HG02610 (cell line): ENCODE measurements around the gene RAI1.

Experiments used
- ATAC-seq: cut with Tn5 transposase; IDR thresholded peaks from one replicate; pipeline ENCODE4 v1.9.1; 2021; ENCODE audit warnings: mild to moderate bottlenecking, moderate library complexity; ENCODE audit not compliant: unreplicated experiment

RAI1 gene

GRCh38 chr17:17824783-17825614 lies 143.7 kb downstream of the RAI1 start:
- no peak for ATAC-seq

DNA sequence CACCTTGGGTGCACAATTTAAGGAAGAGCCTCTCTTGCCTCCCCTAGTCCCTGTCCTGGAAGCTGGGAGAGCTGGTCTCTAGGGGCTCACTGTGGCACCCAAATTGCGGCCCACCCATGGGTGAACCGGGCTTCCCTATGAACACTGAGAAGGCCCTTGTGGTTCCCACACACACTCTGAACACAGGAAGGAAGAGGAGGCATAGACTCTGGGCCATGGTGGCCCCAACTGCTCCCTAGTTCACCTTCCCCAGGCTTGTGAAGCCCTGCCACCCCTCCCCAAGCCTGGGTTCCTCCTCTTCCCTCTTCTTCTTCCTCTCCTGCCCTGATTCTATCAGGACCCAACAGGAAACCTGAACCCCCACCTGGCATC lies 145.1 kb downstream of the RAI1 start:
- no peak for ATAC-seq

DNA sequence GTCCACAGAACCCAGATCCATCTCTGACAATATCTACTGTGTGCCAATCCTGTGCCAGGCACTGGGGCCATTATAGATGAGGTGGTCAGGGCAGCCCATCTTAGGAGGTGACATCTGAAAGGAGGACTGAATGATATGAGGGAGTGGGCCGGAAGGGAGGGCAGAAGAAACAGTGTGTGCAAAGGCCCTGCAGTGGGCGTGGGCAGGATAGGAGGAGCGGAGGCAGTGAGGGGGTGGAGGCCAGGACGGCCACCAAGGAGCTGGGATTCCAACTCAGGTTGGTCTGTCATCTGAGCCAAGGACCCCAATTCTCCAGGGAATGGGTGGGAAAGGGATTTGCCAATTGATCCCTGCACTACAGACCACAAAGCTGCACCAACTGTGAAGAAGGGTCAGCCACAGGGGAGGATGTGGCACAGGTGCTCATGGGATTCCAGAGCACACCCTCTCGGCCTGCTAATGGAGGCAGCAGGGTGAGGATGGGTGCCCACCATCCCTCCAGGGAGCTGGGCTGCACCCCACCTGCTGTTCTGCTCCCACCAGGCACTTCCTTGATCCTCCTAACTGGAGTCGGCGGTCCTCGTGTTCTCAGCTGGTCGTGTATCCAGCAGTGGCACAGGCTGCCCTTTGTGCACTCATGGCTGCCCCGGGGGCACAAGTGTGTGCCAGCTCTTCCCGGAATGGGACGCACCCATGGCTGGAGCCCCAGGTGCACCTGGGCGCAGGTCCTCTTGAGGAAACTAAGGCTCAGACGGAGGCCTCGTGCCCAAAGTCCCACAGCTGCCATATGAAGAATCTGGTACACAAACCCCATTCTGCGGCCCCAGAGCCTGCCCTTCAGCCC lies 145.9 kb downstream of the RAI1 start:
- no peak for ATAC-seq

DNA sequence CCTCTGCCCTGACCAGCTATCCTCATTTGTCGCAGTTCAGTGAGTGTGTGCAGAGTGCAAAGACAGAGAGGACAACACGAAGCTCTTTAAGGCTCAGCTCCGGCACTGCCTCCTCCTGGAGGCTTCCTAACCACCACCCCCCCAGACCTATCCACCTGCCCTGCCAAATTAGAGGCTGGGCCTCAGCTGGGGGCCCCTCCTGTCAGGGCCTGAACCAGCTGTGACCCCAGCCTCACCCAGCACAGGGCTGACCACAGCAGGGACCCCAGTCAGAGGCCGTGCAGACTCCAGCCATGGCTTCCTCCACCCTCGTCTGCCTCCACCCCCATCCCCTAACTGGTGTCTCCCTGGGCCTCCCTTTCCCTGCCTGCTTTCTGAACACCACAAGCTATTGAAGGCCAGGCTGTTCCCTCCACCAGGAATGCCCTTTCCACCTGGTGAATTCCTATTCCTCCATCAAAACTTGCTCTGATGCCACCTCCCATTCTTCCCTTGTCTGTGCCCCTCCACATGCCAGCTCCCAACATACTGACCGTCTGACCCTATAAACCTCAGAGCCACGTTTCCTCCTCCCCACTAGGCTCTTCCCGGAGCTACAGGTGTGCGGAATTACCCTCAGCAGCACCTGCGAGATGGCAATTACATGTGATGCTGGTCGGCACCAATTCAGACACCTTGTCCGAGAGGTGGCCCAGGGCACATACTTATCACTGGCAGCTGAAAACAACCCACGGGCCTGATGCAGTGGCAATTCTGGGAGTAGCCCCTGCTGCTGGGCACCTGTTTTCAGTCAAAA lies 146.8 kb downstream of the RAI1 start:
- ATAC-seq: no peak

DNA sequence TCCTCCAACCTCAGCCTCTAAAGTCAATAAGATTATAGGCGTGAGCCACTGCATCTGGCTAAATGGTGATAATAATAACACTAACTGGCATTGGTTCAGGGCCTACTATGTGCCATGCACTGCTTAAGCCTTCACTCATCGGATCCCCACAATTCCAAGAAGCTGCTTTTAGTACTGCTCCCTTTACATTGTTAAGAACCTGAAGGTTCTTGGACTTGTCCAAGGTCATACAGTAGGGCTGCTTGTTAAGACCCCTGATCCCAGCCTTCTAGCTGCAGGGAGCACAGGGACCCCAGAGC lies 149.0 kb downstream of the RAI1 start:
- no peak for ATAC-seq

DNA sequence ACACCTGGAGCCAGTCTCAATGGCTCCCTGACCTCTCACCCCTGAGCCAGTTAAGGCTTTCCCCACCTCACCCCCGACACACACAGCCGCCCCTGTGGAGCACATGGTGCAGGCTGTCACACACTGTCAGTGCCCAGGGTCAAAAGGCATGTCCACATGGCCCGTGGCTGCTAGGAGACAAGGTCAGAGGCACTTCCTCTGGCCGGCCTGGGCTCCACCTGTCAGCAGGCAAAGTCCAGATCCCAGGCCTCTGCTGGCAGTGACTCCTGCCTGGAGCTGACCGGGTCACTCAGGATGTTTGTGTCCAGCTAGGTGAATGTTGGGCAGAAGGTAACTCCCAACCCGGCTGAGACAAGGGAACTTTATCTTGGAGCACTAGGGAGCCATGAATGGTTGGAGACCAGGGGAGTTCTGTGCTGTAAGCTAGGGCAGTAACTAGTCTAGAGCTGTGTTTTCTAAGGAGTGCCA lies 149.5 kb downstream of the RAI1 start:
- no peak for ATAC-seq

GRCh38 chr17:17831208-17832031 lies 150.2 kb downstream of the RAI1 start:
- no peak for ATAC-seq

- ATAC-seq: no peak
Observed at GRCh38 chr17:17832032-17832363, 150.7 kb downstream of the RAI1 start.

GRCh38 chr17:17833658-17834357 lies 152.6 kb downstream of the RAI1 start:
- no peak for ATAC-seq

DNA sequence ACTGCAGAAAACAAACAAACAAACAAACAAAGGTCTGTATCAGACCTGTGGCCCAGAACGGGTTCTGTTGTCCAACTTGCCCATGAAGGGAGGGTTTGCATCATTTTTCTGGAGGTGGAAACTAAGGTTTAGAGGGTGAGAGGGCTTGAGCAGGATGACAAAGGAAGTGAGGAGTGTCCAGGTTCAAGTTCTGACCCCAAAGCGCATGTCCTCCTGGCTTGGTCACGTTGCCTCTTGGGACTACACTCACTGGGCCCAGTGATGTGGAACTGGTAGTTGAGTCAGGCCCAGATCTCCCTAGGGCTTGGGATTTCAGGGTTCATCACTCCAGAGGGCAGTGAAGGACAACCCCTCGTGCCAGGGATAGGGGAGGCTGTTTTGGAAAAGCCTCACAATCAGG lies 153.7 kb downstream of the RAI1 start:
- no peak for ATAC-seq

- no peak for ATAC-seq
Observed at GRCh38 chr17:17835415-17836249, 154.4 kb downstream of the RAI1 start.

DNA sequence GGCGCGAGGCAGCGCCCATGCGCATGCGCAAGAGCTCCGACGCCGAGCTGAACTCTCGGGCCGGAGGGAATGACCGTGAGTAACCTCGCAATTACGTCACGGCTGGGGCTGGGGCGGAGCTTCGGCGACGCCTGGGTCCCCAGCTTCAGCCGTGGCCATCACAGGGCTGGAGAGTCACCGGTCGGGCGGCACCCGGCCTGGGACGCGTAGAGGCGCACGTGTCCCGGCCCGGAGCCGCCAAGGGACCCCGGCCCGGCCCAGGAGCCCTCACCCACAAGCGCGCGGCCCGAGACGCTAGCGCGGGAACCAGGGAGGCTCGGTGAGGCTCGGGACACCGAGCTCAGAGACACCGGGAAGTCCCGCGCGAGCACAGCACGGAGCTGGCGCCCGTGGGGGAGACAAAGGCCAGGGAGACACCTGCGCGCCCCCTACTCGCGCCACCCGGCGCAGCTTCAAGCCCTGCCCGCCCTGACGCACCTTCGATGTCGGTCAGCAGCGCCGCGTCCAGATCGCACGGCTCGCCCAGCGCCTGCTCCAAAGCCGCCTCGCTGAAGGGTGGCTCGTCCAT lies 155.1 kb downstream of the RAI1 start:
- peak; percentile 55 for ATAC-seq

- peak; percentile 20 for ATAC-seq
Observed at GRCh38 chr17:17836818-17837379, 155.6 kb downstream of the RAI1 start, which contains the start of gene SREBF1. SREBF1 (minus strand) TSS chr17:17836986; CDS start chr17:17836817, 169 bp downstream.

- ATAC-seq: no peak
Observed at GRCh38 chr17:17837380-17837821, 156.1 kb downstream of the RAI1 start.

DNA sequence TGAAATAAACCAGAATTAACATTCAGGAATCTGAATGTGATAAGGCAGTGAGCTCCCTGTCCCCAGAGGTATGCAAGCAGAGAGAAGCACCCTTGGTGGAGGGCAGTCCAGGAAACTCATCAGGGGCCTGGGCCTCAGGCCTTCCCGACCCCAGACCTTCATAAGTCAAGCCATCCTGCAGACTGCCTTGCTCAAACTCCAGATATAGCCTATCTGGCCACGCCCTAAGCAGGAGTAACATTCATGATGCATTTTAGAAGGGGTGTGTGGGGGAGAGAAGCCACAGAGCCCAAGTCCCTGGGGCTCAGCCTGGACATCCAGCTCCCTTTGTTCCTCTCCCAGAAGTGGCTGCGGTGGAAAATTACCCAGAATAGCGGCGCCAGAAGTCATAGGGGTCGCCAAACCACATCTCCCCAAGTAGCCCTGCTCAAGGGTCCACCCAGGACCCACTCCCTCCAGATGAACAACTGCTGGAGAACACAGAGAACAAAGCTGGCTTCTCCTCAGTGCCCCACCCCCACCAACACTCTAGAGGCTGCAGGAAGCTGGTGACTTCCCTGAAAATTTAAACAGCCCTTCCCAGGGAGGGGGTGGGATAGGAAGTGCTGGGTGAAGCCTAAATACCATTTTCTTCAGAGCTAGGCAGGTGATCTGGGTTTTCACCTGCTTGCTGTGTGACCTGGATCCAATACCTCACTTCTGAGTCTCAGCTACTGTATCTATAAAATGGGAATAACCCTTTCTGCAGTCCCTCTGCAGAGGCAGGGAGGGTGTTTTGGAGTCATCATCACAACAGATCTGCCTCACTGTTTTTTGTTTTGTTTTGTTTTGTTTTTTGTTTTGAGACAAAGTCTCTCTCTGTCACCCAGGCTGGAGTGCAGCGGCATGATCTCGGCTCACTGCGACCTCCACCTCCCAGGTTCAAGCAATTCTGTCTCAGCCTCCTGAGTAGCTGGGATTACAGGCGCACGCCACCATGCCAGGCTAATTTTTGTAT lies 157.0 kb downstream of the RAI1 start:
- no peak for ATAC-seq

- ATAC-seq: peak; percentile 73
Observed at GRCh38 chr17:17839791-17840707, 158.8 kb downstream of the RAI1 start.
